Measurements from ENCODE around the gene GPATCH2L.
A peak's percentile ranks its signal among the peaks of the same experiment; 100 is the strongest.

Gene GPATCH2L

DNA sequence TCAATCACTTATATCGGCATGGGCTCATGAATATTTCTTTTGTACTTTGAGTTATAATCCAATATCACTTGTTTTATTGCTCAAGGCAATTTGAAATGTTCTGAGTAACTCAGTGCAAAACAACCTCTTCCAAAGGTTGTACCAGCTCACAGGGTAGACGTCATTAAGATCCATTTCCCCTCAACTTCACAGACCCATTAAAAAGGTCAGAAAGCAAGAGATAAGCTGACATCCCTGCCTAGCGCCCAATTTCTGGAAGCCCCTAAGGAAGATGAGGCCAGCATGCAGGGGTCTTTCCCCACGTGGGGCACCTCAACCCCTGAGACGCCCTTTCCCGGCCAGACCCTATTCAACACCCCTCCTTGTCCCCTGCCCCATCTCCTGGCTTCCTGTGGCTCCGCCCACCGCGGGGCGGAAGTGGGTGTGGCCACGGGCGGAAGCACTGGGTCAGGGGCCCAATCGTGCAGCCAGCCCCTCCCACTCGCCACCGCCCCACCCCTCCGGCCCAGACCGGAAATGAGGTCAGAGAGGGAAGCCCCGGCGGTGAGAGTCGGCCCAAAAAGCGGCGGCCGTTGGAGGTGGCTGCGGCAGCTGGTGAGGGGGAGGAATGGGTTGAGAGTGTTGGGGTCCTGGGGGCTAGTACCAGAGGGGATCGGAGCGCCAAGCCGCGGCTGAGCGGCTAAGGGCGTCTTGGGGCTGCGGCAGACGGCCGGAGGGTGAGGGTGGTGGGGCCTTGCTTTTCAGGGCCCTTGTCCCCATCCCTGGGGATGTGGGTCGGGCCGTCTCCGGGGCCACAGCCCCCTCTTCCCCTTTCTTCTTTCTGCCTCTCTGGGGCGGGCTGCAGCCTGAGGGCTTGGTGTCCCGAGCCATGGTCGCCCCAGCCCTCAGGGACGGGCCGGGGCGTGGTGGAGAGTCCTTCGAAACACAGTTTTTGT, at the start of gene GPATCH2L:
GPATCH2L (plus strand) TSS at position 525 of the 935 bp plus-strand sequence. CDS start 2,442 bp downstream, outside the sequence.
- DNase-seq (ENCODE audit: low spot score): peak; percentile 90

DNA sequence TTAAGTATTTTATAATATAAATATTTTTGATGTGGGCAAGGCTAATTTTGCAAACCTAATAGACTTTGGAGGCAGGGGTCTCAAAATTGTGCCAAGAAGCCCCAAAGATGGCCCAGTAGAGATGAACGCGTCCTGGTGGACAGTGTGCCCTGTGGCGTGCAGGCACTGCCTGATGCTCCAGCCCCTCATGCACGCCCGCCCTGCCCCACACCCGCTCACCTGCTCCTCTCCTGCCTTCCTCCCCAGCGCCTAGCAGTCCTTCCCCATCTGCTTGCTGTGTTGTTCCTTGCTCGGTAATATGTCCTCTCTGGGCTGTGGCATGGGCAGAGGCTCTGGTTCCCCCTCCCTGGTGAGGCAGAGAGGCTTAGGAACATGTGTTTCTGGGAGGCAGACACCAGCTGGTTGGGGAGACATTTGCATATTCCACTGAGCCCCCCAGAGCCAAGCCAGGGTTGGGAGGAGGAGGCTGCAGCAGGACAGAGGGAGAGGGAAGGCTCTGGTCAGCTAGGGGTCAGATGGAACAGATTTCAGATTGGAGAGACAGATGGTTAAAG, 46.8 kb upstream of the GPATCH2L start:
- DNase-seq (ENCODE audit: low spot score): no peak

DNA sequence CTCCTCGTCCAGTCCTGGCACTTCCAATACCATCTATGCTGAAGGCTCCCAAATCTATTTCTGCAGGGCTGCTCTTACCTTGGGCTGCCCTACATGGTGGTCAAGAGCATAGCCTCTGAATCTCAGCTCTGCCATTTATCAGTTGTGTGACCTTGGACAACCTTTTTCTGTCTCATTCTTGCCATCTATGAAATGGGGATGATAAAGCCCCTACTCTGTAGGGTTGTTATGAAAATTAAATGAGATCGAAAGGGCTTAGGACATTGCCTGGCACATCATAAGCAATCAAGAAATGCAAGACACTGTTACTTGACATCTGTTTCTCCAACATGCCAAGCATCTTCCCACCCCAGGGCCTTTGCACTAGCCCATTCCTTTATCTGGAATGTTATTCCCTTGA, 45.5 kb upstream of the GPATCH2L start:
- no peak for DNase-seq (ENCODE audit: low spot score)

GRCh38 chr14:76109087-76109880, 42.4 kb upstream of the GPATCH2L start:
- DNase-seq (ENCODE audit: low spot score): no peak

DNA sequence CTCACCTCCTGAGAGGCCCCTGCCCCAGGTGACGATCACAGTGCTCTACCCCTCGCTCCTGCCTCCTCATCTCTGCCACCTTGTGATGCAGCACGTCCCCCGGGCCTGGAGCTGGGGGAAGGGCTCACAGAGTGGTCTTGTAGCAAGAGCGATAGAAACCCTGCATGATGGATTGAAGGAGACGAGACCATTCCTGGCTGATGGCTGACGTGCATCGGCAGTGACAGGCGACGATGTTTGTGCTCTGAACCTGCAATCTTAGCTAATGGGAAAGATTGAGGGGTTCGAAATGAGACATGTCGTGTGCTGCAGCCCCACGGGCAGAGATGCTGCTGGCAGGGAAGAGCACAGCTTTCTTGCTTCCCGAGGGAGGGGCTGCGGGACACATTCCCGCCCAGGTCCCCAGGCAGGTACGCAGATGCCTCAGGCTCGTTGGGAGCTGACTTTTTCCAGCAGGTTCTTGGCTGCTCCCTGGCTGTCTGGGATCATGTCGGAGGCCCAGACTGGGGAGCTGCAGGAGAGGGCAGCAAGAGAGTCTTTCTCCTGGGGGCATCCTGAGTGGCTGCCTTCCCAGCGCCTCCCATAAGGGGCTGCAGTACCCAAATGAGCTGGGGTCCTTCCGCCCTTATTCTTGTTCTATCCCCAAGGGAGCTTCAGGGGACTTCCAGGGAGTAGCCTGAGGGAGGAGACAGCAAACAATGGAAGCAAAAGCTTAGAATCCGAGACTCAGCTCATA, 38.7 kb upstream of the GPATCH2L start:
- DNase-seq (ENCODE audit: low spot score): no peak

DNA sequence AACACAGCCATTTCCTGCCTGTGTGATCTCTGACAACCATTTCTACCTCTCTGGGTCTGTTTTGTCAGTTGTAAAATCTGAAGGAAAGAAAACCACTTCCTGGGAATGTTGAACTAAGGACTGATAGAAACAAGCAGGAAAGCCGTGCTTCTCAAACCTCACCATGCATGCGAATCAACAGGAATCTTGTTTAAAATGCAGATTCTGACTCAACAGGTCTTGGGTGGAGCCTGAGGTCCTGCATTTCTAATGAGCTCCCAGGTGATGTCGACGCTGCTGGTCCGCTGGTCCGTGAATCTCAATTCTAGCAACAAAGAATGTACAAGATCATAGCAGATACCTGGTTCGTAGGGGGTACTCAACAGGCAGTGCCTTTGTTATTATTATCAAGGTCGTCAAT, 38.0 kb upstream of the GPATCH2L start:
- DNase-seq (ENCODE audit: low spot score): no peak

GRCh38 chr14:76115010-76115422, 36.7 kb upstream of the GPATCH2L start:
- DNase-seq (ENCODE audit: low spot score): no peak

GRCh38 chr14:76117789-76118484, 33.8 kb upstream of the GPATCH2L start:
- no peak for DNase-seq (ENCODE audit: low spot score)

DNA sequence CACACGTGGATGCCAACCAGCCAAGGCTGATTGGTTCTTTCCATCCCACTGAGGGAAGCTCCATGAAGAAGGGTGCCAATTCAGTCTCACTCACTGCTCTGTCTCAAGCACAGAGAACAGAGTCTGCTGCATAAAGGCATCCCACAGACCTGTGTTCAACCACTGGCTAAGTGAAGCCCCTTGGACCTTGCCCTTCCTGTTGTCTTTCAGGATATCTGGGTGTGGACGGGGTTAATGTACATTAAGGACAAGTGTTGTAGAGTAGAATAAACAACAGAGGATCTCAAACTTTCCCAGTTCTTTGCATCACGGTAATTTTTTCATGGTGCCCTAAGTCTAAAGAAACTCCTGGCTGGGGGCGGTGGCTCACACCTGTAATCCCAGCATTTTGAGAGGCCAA, 33.1 kb upstream of the GPATCH2L start:
- no peak for DNase-seq (ENCODE audit: low spot score)

GRCh38 chr14:76121089-76121748, 30.5 kb upstream of the GPATCH2L start:
- DNase-seq (ENCODE audit: low spot score): no peak

DNA sequence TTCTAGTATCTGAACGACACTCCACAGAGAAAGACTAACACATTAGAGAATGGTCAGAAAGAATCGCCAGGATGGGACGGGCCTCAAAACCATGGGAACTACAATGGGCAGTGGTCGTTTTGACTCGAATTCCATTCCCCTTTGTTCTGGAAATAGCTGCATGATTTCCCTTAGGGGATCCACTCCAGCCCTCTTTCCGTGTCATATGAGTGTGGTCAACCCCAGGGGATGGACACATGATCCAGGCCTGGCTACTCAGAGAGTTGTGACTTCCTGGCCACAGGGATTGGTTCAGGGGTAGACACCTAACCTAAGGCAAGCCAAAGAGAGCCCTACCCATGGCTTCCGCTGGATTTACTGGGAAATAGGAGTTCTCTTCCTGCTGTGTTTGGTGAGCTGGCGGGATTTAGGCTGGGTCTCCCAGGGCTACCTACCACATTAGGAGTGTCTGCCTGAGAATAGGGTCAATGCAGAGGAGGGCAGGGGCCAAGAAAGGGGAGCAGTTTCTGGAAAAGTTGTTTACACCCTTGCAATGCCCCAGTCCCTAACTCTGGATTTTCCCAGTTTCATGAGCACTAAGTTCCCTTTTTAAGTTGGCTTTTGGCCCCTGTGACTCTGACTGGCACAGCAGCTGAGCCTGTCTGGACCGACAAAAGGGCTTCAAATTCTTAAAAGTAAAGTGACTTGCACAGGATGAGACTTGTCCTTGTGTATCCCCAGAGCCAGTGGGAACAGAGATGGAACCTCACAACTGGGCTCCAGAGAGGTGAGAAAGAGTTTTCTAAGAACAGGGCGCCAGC, 28.1 kb upstream of the GPATCH2L start:
- DNase-seq (ENCODE audit: low spot score): no peak

DNA sequence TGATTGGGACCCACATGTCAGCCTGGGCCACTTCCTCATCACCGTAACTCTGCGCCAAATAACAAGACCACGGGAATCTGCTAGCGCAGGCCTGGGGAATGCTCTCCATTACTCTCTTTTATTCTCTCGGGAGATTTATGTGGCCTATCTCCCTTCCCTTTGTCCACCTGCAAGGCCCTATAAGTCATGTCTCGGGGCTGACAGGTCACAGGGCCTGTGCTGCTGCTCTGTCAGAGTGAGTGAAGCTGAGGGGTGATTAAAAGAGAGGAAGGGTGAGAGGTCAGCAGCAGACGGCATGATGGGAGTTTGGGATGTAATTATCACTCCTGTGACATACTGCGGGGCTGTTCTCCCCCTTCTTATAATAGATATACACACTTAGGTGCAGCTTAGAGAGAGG, 26.2 kb upstream of the GPATCH2L start:
- DNase-seq (ENCODE audit: low spot score): no peak

- DNase-seq (ENCODE audit: low spot score): no peak
These were observed 25.6 kb upstream of the GPATCH2L start for GRCh38 chr14:76126076-76126475.

DNA sequence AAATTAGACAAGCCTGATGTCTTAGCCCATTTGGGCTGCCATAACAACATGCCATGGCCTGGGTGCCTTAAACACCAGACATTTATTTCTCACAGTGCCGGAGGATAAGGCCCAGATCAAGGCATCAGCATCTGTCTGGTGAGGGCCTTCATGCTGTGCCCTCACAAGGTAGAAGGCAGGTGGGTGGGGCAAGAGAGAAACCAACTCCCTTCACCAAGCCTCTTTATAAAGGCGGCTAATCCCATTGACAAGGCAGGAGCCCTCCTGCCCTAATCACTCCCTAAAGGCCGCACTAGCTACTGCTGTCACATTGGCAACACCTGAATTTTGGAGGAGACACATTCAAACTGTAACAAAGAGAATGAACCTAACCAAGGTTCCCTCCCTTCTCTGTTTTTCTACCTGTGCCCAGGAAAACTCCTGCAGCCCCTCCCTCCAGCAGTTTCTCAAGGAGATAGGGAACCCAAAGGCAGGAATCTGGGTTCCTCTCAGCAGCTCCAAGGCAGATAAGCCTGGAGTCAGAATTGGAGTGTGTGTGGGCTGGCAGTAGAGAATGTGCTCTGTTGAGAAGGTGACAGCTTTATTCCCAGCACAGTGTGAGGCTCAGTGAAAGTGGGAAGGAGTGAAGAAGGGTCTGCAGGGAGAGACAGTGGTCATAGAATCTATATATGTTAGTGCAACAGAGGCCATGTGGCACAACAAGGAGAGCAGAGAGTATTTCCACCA, 21.7 kb upstream of the GPATCH2L start:
- no peak for DNase-seq (ENCODE audit: low spot score)

GRCh38 chr14:76131071-76131965, 20.4 kb upstream of the GPATCH2L start:
- DNase-seq (ENCODE audit: low spot score): no peak

DNA sequence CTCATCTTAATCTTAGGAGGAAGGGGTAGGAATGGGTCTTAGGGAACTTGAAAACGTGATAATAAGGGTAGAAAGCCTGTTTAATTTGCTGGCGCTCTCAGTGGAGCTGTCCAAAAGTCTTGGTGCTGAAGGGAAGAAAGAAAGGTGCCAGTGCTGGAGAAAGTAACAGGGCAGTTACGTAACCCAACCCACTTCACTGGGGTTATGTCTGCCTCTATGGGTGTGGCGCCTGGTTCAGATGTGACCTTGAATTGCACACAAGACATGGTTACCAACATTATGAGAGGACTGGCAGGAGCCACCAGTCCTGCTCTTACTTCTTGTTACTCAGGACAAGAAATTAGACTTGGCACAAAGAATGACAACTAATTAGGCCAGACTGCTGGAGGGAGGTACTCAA, 18.6 kb upstream of the GPATCH2L start:
- DNase-seq (ENCODE audit: low spot score): peak; percentile 35

DNA sequence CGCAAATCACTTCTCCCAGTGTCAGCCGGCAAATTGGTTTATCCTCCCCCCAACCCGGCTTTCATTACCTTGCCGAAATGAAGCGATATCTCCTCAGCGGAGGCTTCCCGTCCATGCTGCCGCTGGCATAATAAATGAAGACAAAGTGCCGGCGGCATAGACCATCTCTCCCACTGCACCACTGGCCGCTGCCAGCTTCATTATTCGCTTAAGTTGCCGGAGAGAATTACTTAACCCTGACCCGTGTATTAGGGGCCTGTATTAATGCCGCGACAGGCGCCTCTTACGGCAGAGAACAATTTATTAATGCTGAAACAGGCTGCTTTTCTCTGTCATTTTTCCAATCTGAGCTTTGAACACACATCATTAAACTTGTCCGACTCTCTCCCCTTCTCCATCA, 17.5 kb upstream of the GPATCH2L start:
- no peak for DNase-seq (ENCODE audit: low spot score)

GRCh38 chr14:76135722-76136121, 16.0 kb upstream of the GPATCH2L start:
- no peak for DNase-seq (ENCODE audit: low spot score)

Data from RKO (cell line).